Keratinocyte (primary cell): ENCODE measurements around the gene ZNF862. TPM values are rescaled to one million over a fixed set of nuclear protein-coding genes. Genes with fewer than 3 reads are reported as not detected.

Experiments
- DNase-seq: peaks from one replicate; pipeline ENCODE4 v3.0.0-alpha.2; 2011; ENCODE audit warnings: low read depth, missing footprints, low spot score
- FAIRE-seq: peaks from 2 replicates; lab custom pipeline; 2011; peaks lifted over from hg19 to GRCh38; lab: Jason Lieb, UNC
- H2AFZ ChIP-seq: 2 replicates; pipeline ENCODE4 v1.6.0; 2012; ENCODE audit warnings: low read length, control low read depth, inconsistent platforms; ENCODE audit not compliant: control insufficient read depth
- H3K27ac ChIP-seq: 2 replicates; pipeline ENCODE4 v1.5.1; 2011; ENCODE audit warnings: low read length; ENCODE audit not compliant: control insufficient read depth, insufficient read depth
- H3K27me3 ChIP-seq: 3 replicates; pipeline ENCODE4 v1.6.0; 2011; ENCODE audit warnings: low read length; ENCODE audit not compliant: control insufficient read depth, insufficient read depth; ENCODE audit errors: extremely low read depth
- H3K36me3 ChIP-seq, 2 experiments: 2 replicates in 1 of 2; 3 replicates in 1 of 2; pipeline ENCODE4 v1.5.1; 2011; ENCODE audit warnings: low read length in 2 of 2, mild to moderate bottlenecking in 1 of 2; ENCODE audit not compliant: control insufficient read depth in 2 of 2, insufficient read depth in 2 of 2; ENCODE audit errors: extremely low read depth in 1 of 2
- H3K4me1 ChIP-seq: 3 replicates; pipeline ENCODE4 v1.5.1; 2011; ENCODE audit warnings: low read length; ENCODE audit not compliant: control insufficient read depth, insufficient read depth; ENCODE audit errors: extremely low read depth
- H3K4me2 ChIP-seq: 3 replicates; pipeline ENCODE4 v1.6.0; 2011; ENCODE audit warnings: low read depth, low read length; ENCODE audit not compliant: control insufficient read depth, insufficient read depth; ENCODE audit errors: extremely low read depth
- H3K4me3 ChIP-seq, 3 experiments: fragments of 200-600 bp in 1 of 3; sonication (generic) in 1 of 3; 2 replicates in 2 of 3; 3 replicates in 1 of 3; pipeline ENCODE4 v1.5.1; 2011 to 2016; ENCODE audit warnings: low read length in 3 of 3, mild to moderate bottlenecking in 3 of 3, control low read depth in 2 of 3, inconsistent platforms in 1 of 3, low read depth in 1 of 3, mixed read lengths in 1 of 3, mixed run types in 1 of 3, moderate library complexity in 1 of 3; ENCODE audit not compliant: control insufficient read depth in 2 of 3, insufficient read depth in 2 of 3; ENCODE audit errors: extremely low read depth in 1 of 3
- H3K79me2 ChIP-seq: 2 replicates; pipeline ENCODE4 v1.6.0; 2012; ENCODE audit warnings: low read length; ENCODE audit not compliant: control insufficient read depth, insufficient read depth
- H3K9ac ChIP-seq: 3 replicates; pipeline ENCODE4 v1.6.0; 2011; ENCODE audit warnings: low read length; ENCODE audit not compliant: control insufficient read depth, insufficient read depth; ENCODE audit errors: extremely low read depth
- H3K9me1 ChIP-seq: 3 replicates; pipeline ENCODE4 v1.6.0; 2011; ENCODE audit warnings: low read length; ENCODE audit not compliant: control insufficient read depth, insufficient read depth; ENCODE audit errors: extremely low read depth
- H3K9me3 ChIP-seq: 2 replicates; pipeline ENCODE4 v1.5.1; 2012; ENCODE audit warnings: low read depth, low read length; ENCODE audit not compliant: control insufficient read depth
- H4K20me1 ChIP-seq: 3 replicates; pipeline ENCODE4 v1.6.0; 2011; ENCODE audit warnings: low read length; ENCODE audit not compliant: control insufficient read depth, insufficient read depth; ENCODE audit errors: extremely low read depth
- EZH2 ChIP-seq: IDR thresholded peaks from one replicate; pipeline ENCODE4 v1.6.1; 2012; ENCODE audit warnings: inconsistent platforms, mild to moderate bottlenecking, low read length, moderate library complexity
- dilution Hi-C: fragments of 300-500 bp; cut with MboI; formaldehyde crosslinking; loops from one replicate; pipeline ENCODE4 v1.7.0; 2020; ENCODE audit warnings: low sequenced_read_pairs; ENCODE audit not compliant: extremely low pct_ligation_motif_present
- polyA plus RNA-seq, 5 experiments: library from polyadenylated mRNA; depleted of rRNA in 3 of 5; stranded (reverse) in 3 of 5; stranded (forward) in 1 of 5; unstranded in 1 of 5; fragments of >200 nt; gene quantifications; 1 replicate in 1 of 5; 2 replicates in 3 of 5; 3 replicates in 1 of 5; pipeline versions ENCODE4 v1.2.1 to v1.2.3, GENCODE V29; 2011 to 2012; ENCODE audit warnings: missing spikeins in 2 of 5, low read depth in 1 of 5, low replicate concordance in 1 of 5
- TF ChIP-seq, protein P1 (sequence below), 3 experiments: IDR thresholded peaks in 1 of 3; conservative IDR thresholded peaks in 1 of 3; optimal IDR thresholded peaks in 1 of 3; 2 replicates in 2 of 3; 3 replicates in 1 of 3; pipeline versions ENCODE3 to v1.5.1; 2011; ENCODE audit warnings: low read length in 3 of 3, mild to moderate bottlenecking in 3 of 3, moderate library complexity in 2 of 3, control low read depth in 1 of 3, inconsistent platforms in 1 of 3; ENCODE audit not compliant: insufficient read depth in 2 of 3; ENCODE audit errors: extremely low read depth in 1 of 3

Gene ZNF862
- polyA plus RNA-seq, 1 donor (not counting 4 experiments of a cell fraction or from before 2014, with no cell fraction given) = 10.1 TPM

DNA sequence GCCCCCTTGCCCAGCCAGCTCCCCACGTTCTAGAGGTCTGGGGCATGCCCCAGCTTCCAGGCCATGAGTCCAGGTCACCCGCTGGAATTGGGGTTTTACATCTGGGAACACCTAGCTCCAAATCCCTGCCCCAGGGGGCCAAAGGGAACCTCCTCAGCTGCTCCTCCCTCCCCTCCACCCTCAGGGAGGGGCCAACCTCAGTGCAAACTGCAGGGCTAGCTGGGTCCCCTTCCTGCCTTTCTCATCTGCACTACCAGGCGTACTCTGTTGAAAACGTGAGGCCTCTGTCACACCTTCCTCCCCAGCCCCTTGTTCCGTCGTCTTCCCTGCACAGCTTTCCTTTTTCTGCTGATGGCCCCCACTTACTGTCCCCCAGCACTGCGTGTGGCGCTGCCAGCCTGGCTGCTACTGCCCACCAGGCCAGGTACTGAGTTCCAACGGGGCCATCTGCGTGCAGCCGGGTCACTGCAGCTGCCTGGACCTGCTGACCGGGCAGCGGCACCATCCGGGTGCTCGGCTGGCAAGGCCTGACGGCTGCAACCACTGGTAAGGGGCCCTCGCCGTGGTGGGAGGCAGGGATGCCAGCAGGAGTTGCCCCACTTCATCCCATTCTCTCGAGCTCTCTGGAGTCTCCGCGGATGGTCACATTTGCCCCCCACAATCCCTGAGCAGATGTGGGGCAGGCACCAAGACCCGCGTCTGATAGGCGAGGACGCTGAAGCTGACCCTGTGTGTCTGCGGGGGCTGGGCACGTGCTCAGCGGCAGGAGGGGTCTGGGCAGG lies 24.7 kb upstream of the ZNF862 start:
- TF ChIP-seq, protein P1, sequence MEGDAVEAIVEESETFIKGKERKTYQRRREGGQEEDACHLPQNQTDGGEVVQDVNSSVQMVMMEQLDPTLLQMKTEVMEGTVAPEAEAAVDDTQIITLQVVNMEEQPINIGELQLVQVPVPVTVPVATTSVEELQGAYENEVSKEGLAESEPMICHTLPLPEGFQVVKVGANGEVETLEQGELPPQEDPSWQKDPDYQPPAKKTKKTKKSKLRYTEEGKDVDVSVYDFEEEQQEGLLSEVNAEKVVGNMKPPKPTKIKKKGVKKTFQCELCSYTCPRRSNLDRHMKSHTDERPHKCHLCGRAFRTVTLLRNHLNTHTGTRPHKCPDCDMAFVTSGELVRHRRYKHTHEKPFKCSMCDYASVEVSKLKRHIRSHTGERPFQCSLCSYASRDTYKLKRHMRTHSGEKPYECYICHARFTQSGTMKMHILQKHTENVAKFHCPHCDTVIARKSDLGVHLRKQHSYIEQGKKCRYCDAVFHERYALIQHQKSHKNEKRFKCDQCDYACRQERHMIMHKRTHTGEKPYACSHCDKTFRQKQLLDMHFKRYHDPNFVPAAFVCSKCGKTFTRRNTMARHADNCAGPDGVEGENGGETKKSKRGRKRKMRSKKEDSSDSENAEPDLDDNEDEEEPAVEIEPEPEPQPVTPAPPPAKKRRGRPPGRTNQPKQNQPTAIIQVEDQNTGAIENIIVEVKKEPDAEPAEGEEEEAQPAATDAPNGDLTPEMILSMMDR (optimal IDR thresholded peaks at IDR 0.05 in 1 of 3, IDR thresholded peaks at IDR 0.05 in 1 of 3, conservative IDR thresholded peaks at IDR 0.05 in 1 of 3; ENCODE audit: extremely low read depth in 1 of 3, insufficient read depth in 2 of 3, low read length in 3 of 3) = no peak
- no peak for TF ChIP-seq EZH2
- FAIRE-seq = no peak

DNA sequence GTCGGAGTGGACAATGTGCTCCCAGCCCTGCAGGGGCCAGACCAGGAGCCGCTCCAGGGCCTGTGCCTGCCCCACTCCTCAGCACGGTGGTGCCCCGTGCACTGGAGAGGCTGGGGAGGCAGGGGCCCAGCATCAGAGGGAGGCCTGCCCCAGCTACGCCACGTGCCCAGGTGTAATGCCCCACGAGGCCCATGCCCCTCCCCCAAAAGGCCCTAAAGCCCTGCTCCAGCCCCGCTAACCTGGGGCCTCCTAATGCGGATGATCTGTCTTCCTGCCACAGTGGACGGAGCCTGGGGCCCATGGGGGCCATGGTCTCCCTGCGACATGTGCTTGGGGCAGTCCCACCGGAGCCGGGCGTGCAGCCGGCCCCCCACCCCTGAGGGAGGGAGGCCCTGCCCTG lies 23.7 kb upstream of the ZNF862 start:
- Histone ChIP-seq H2AFZ (no peak overlapping the region), H3K27me3 (no peaks in the 10 kb centered on the region), H3K9me3 (no peaks in the 10 kb centered on the region), H3K4me2 (no peak overlapping the region), H3K4me1 (no peaks in the 10 kb centered on the region), H3K9me1 (no peaks in the 10 kb centered on the region), H3K4me3 (no peak overlapping the region), H3K79me2 (no peaks in the 10 kb centered on the region), H4K20me1 (no peaks in the 10 kb centered on the region), H3K36me3 (no peaks in the 10 kb centered on the region), H3K27ac (no peak overlapping the region), H3K9ac (no peak overlapping the region)
- FAIRE-seq (no peak), DNase-seq (no peak)
- TF ChIP-seq EZH2 = no peak
- TF ChIP-seq, protein P1 (optimal IDR thresholded peaks at IDR 0.05 in 1 of 3, IDR thresholded peaks at IDR 0.05 in 1 of 3, conservative IDR thresholded peaks at IDR 0.05 in 1 of 3; ENCODE audit: extremely low read depth in 1 of 3, insufficient read depth in 2 of 3, low read length in 3 of 3) = no peak
- dilution Hi-C loops = no loop called here

More for the DNA sequence above, 24.7 kb upstream of the ZNF862 start:
- H3K36me3 ChIP-seq = no peaks in the 10 kb centered on the region
- no peaks in the 10 kb centered on the region for H3K79me2 ChIP-seq
- H3K9me3 ChIP-seq = no peaks in the 10 kb centered on the region
- no peak overlapping the region for H3K9ac ChIP-seq
- DNase-seq = no peak
- dilution Hi-C loops = no loop called here
- H3K27ac ChIP-seq = no peak overlapping the region
- no peak overlapping the region for H3K4me2 ChIP-seq
- H3K4me1 ChIP-seq = no peaks in the 10 kb centered on the region
- H4K20me1 ChIP-seq = no peaks in the 10 kb centered on the region
- no peak overlapping the region for H3K4me3 ChIP-seq
- no peak overlapping the region for H2AFZ ChIP-seq
- H3K9me1 ChIP-seq = no peaks in the 10 kb centered on the region
- H3K27me3 ChIP-seq = no peaks in the 10 kb centered on the region
